Adrenal gland (tissue), 12 donors: Measurements from ENCODE around the gene UFD1. TPM values are rescaled to one million over a fixed set of nuclear protein-coding genes. Genes with fewer than 3 reads are reported as not detected.

Source experiments
- DNase-seq, 7 donors: peaks; one replicate each; pipeline ENCODE4 v3.0.0-alpha.2; 2019 to 2020
- H3K27ac ChIP-seq, 5 donors: fragments of 200-600 bp; sonication (generic) in 4 of 5; 1 replicate in 3 of 5; 2 replicates in 2 of 5; pipeline versions ENCODE4 v1.5.1 to v1.8.0; 2016 to 2020; ENCODE audit warnings: mild to moderate bottlenecking in 1 of 5
- H3K27me3 ChIP-seq: fragments of 200-600 bp; 2 replicates; pipeline ENCODE4 v1.8.0; 2021
- H3K36me3 ChIP-seq, 2 donors: fragments of 200-600 bp; replicated peaks in 1 of 2; 1 replicate in 1 of 2; 2 replicates in 1 of 2; pipeline versions ENCODE4 v1.5.1 to v1.8.0; 2018 to 2022
- H3K4me1 ChIP-seq, 2 donors: fragments of 200-600 bp; replicated peaks in 1 of 2; 1 replicate in 1 of 2; 2 replicates in 1 of 2; pipeline versions ENCODE4 v1.5.1 to v1.8.0; 2018 to 2021
- H3K4me3 ChIP-seq, 4 donors: fragments of 200-600 bp; sonication (generic) in 3 of 4; one replicate each; pipeline ENCODE4 v1.5.1; 2016 to 2018
- H3K9me3 ChIP-seq, 3 donors: fragments of 200-600 bp; sonication (generic) in 1 of 3; replicated peaks in 1 of 3; 1 replicate in 2 of 3; 2 replicates in 1 of 3; pipeline versions ENCODE4 v1.5.1 to v1.8.0; 2016 to 2021
- POLR2A ChIP-seq, 2 donors: fragments of 450-650 bp; IDR thresholded peaks; one replicate each; pipeline ENCODE4 v1.6.1; 2017; ENCODE audit warnings: antibody characterized with exemption in 2 of 2, mild to moderate bottlenecking in 2 of 2, moderate library complexity in 1 of 2
- WGBS, 4 donors: extraction: QIAGEN DNeasy Blood & Tissue Kit in 2 of 4; methylation state at CpG; one replicate each; pipeline versions ENCODE4 v1.1.5 to v1.1.7; 2013 to 2017; 5-methylcytosine and 5-hydroxymethylcytosine counted together
- intact Hi-C, 2 donors: fragments of 100-400 bp; cut with DNase I; formaldehyde crosslinking; loops; one replicate each; pipeline versions ENCODE4 v1.14.1 to v1.15.0; 2022 to 2023
- polyA plus RNA-seq, 3 donors: library from polyadenylated mRNA; stranded (reverse); fragments of 200-250 nt in 2 of 3; fragments of 350-450 nt in 1 of 3; fragmentation: Illumina TruSeq in 1 of 3; extraction: RNeasy Lipid Tissue Mini Kit (QIAGEN cat#74804) in 1 of 3; gene quantifications; one replicate each; pipeline ENCODE4 v1.2.3, GENCODE V29; 2013 to 2014
- total RNA-seq, 9 donors: library from RNA; depleted of rRNA in 4 of 9; stranded (reverse); fragments of >200 nt in 4 of 9; fragments of 120-200 nt in 1 of 9; fragmentation: NEBNext Ultra II Directional in 1 of 9; extraction: Animal tissue kit (Norgen Biotek cat#: 25700) in 1 of 9; gene quantifications; one replicate each; pipeline versions ENCODE4 v1.1.0 to v1.2.4, GENCODE V29; 2013 to 2023
- TF ChIP-seq, protein P1 (sequence below), 6 experiments: fragments of 450-650 bp in 4 of 6; fragments of 200-600 bp in 2 of 6; sonication (generic) in 1 of 6; IDR thresholded peaks; 1 replicate in 5 of 6; 2 replicates in 1 of 6; pipeline versions ENCODE4 v1.5.1 to v1.8.0; 2016 to 2021; ENCODE audit warnings: antibody characterized with exemption in 6 of 6, mild to moderate bottlenecking in 2 of 6, moderate library complexity in 1 of 6
- donor health status: healthy with polysubstance abuse.
- donor health status: Bipolar disorder and iron deficiency.
- donor health status: DM: yes; HTN: yes; CAD: no.
- donor health status: DM: no; HTN: no; CAD: no.
- donor health status: DM: no; HTN: no; CAD: no.
- donor health status: DM: yes; HTN: yes; CAD: no.

Gene UFD1
- total and polyA plus RNA-seq, 12 donors, result 20.1 to 128 (median 45.6) TPM

DNA sequence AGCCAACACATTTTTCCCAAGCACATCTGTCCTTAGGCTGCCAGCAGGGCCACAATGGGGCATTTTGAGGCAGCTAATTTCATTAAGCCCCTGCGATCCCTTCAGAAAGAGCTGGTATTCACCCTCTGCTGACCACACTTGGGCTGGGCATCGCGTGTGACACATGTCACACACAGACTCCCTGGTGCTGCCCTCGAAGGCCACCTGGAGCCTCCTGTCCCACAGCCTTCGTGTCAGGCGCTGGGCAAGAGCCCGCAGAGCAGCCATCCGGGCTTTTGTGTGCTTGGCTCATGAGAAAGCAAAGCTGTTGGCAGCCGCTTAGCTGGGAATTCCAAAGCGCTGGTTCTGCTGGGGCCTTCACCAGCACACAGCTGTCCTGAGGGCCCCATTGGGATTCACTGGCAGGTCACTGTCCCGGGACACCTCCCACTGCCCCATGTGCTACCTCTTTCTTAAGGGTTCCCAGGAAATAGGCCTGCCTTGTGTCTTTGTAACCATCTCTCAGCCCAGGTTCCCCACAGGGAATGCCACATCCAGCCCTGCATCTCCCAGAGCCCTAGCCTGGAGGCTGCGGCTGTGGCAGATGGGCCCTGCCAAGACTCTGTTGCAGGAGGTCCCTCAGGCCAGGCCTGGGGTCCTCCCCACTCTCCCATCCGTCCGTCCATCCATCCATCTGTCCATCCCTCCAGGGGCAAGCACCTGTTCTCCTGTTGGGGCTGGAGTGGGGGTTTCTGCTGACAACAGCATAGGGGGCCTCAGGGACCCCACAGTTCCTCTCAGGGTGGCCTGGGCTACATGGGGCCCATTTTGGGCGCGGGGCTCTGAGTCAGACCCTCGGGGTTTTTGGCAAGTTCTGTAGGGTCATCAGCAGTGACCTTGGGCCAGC, 40.3 kb upstream of the UFD1 start:
- WGBS, 4 donors, result 86 to 94% (median 91%) methylated on average over 14 to 17 of the region's 17 CpGs
- H3K27ac ChIP-seq, result no peak overlapping the region
- intact Hi-C loops, result no loop called here
- no peaks in the 10 kb centered on the region for H3K4me1 ChIP-seq
- TF ChIP-seq POLR2A (IDR thresholded peaks at IDR 0.05), result no peak
- TF ChIP-seq, protein P1, sequence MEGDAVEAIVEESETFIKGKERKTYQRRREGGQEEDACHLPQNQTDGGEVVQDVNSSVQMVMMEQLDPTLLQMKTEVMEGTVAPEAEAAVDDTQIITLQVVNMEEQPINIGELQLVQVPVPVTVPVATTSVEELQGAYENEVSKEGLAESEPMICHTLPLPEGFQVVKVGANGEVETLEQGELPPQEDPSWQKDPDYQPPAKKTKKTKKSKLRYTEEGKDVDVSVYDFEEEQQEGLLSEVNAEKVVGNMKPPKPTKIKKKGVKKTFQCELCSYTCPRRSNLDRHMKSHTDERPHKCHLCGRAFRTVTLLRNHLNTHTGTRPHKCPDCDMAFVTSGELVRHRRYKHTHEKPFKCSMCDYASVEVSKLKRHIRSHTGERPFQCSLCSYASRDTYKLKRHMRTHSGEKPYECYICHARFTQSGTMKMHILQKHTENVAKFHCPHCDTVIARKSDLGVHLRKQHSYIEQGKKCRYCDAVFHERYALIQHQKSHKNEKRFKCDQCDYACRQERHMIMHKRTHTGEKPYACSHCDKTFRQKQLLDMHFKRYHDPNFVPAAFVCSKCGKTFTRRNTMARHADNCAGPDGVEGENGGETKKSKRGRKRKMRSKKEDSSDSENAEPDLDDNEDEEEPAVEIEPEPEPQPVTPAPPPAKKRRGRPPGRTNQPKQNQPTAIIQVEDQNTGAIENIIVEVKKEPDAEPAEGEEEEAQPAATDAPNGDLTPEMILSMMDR (IDR thresholded peaks at IDR 0.05), result no peak
- no peak for DNase-seq
- H3K9me3 ChIP-seq, result no peaks in the 10 kb centered on the region
- peaks cover 23% of the 10 kb centered on the region for H3K27me3 ChIP-seq
- no peaks in the 10 kb centered on the region for H3K36me3 ChIP-seq
- H3K4me3 ChIP-seq, result no peak overlapping the region

DNA sequence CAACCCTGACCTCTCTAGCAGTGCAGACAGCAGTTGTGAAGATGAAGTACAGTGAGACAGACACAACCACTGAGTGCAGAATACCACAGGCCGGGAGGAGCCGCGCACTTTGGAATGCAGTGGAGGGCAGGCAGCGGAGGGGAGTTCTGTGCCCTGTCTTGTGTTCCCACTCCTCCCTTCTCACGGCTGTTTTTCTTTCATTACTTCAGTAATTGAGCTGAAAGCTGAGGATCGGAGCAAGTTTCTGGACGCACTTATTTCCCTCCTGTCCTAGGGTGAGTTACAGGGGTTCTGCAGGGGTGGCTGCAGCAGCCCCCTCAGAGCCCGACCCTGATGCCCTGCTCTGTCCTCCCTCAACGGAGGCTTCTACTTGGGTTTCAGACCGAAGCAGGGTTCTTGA, 39.6 kb upstream of the UFD1 start:
- 84 to 95% (median 89%) methylated on average over 10 of the region's 10 CpGs for whole genome bisulfite sequencing, 4 donors
- no peak for DNase-seq
- no peaks in the 10 kb centered on the region for H3K36me3 ChIP-seq
- H3K9me3 ChIP-seq, result no peaks in the 10 kb centered on the region
- H3K27me3 ChIP-seq, result peaks cover 16% of the 10 kb centered on the region
- no peak overlapping the region for H3K4me3 ChIP-seq
- H3K4me1 ChIP-seq, result no peaks in the 10 kb centered on the region
- intact Hi-C loops, result no loop called here
- TF ChIP-seq, protein P1 (IDR thresholded peaks at IDR 0.05), result no peak
- no peak for TF ChIP-seq POLR2A (IDR thresholded peaks at IDR 0.05)
- no peak overlapping the region for H3K27ac ChIP-seq

DNA sequence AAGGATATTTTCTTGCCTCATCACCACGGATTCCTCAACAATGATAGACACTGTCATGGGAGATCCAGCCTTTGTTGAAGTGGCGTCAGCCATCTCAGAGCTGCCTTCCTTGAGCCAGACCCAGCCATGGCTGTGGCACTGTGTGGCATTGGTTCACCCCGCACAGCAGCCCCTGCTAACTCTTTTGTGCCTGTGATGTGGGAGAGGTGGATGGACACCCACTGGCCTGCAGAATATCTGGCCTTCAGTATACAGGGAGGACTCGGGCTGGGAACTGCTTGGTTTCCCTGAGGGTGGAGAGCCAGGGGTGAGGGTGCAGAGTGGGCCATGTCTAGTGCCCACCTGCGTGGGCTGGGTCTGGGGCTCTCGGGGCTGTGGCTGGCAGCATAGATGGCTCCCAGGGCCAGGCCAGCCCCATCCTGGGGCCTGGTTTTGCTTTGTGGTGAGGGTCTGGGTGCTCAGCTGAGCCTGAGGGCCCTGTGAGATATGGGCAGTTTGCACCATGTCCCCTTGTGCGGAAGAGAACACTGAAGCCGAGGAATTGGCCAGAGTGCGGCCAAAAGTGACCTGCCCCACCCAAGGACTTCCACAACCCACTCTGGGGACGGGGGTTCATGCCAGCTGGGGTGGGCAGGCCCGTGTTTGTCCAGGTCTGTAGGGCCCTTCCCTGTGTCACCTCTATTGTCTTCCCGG, 39.1 kb upstream of the UFD1 start:
- WGBS, 4 donors, result 84 to 91% (median 88%) methylated on average over 10 to 12 of the region's 12 CpGs

DNA sequence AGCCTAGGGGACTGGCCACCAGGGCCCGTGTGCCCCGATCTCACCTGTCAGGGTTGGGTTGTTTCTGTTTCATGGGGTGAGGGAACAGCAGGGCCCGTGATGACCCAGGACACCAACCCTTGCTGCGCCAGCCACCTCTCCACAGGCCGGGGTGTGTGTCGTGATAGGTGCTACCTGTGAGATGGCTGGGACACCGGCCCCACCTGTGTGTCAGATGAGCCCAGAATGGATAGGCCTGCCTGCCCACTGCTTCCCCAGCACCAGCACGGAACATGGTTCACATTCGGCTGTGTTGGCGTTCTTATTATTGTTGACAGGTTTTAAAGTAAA, 38.1 kb upstream of the UFD1 start:
- Histone ChIP-seq H3K27me3 (peaks cover 1% of the 10 kb centered on the region), H3K27ac (no peak overlapping the region), H3K4me1 (no peaks in the 10 kb centered on the region), H3K36me3 (no peaks in the 10 kb centered on the region), H3K4me3 (no peak overlapping the region), H3K9me3 (no peaks in the 10 kb centered on the region)
- intact Hi-C loops, result no loop called here
- WGBS, 4 donors, result 97 to 100% (median 97%) methylated on average over 3 to 10 of the region's 10 CpGs
- TF ChIP-seq POLR2A (IDR thresholded peaks at IDR 0.05), result no peak
- TF ChIP-seq, protein P1 (IDR thresholded peaks at IDR 0.05), result no peak
- no peak for DNase-seq

More for the DNA sequence above, 39.1 kb upstream of the UFD1 start:
- Histone ChIP-seq H3K27ac (no peak overlapping the region), H3K27me3 (peaks cover 11% of the 10 kb centered on the region), H3K4me1 (no peaks in the 10 kb centered on the region), H3K4me3 (no peak overlapping the region), H3K9me3 (no peaks in the 10 kb centered on the region), H3K36me3 (no peaks in the 10 kb centered on the region)
- intact Hi-C loops, result no loop called here
- no peak for DNase-seq
- TF ChIP-seq, protein P1 (IDR thresholded peaks at IDR 0.05), result no peak
- no peak for TF ChIP-seq POLR2A (IDR thresholded peaks at IDR 0.05)
